GM10847 (cell line): ENCODE data around the gene ATXN2.

Experiments used
- POLR2A ChIP-seq: IDR thresholded peaks from 2 replicates; pipeline ENCODE4 v1.6.1; 2011; ENCODE audit not compliant: insufficient read length; ENCODE audit errors: extremely low read depth

ATXN2 gene

GRCh38 chr12:111598637-111599452, at the start of gene ATXN2:
Gene ATXN2, minus strand, starts transcription at chr12:111599315. Its CDS starts 281 bp downstream, at chr12:111599034.
- no peak for TF ChIP-seq POLR2A

GRCh38 chr12:111645433-111645832, 46.3 kb upstream of the ATXN2 start:
- no peak for TF ChIP-seq POLR2A

GRCh38 chr12:111643427-111643826, 44.3 kb upstream of the ATXN2 start:
- TF ChIP-seq POLR2A = no peak

- no peak for TF ChIP-seq POLR2A
These were observed 43.7 kb upstream of the ATXN2 start for GRCh38 chr12:111642681-111643426.

GRCh38 chr12:111640506-111640905, 41.4 kb upstream of the ATXN2 start:
- no peak for TF ChIP-seq POLR2A

- no peak for TF ChIP-seq POLR2A
These were observed 39.4 kb upstream of the ATXN2 start for GRCh38 chr12:111638556-111638955.

- no peak for TF ChIP-seq POLR2A
These were observed 37.3 kb upstream of the ATXN2 start for GRCh38 chr12:111636209-111636945.

GRCh38 chr12:111635524-111635923, 36.4 kb upstream of the ATXN2 start:
- no peak for TF ChIP-seq POLR2A

- TF ChIP-seq POLR2A = no peak
These were observed 29.6 kb upstream of the ATXN2 start for GRCh38 chr12:111628505-111629260.

- no peak for TF ChIP-seq POLR2A
These were observed 27.1 kb upstream of the ATXN2 start for GRCh38 chr12:111626230-111626629.

- TF ChIP-seq POLR2A = no peak
These were observed 25.4 kb upstream of the ATXN2 start for GRCh38 chr12:111624540-111624939.

- TF ChIP-seq POLR2A = no peak
These were observed 17.1 kb upstream of the ATXN2 start for GRCh38 chr12:111616177-111616623.

GRCh38 chr12:111607239-111607638, 8.1 kb upstream of the ATXN2 start:
- TF ChIP-seq POLR2A = no peak

GRCh38 chr12:111606767-111607230, 7.7 kb upstream of the ATXN2 start:
- TF ChIP-seq POLR2A = no peak
